Measurements from ENCODE around the gene TXNDC17.
"Not testable (repeated sequence)": the region's sequence is repeated elsewhere in the genome, so short reads cannot be mapped to it uniquely, and the experiment has no call there.

TXNDC17 gene

GRCh38 chr17:6686026-6686425, 45.2 kb downstream of the TXNDC17 start:
- no peak for DNase-seq

- no peak for DNase-seq
Observed at GRCh38 chr17:6688944-6689343, 48.1 kb downstream of the TXNDC17 start.

- DNase-seq = no peak
Observed at GRCh38 chr17:6690641-6691040, 49.8 kb downstream of the TXNDC17 start.

DNA sequence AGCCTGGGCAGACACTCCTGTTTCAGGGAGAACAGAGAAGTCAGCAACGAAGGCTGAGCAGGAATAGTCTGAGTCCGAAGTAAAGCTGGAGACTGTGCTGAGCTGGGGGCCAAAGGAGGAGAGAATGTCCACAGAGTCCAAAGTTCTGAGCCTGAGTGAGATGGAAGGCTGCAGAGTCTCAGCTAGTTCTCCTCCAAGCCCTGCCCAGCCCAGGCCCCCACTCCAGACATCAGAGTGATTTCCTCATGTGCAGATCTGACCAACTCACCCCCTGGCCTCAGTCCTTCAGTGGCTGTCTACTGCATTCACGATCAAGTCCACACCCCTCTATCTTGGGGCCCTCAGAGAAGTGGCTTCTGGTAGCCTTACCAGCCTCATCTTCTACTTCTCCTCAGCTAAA, 50.7 kb downstream of the TXNDC17 start:
- DNase-seq = no peak

DNA sequence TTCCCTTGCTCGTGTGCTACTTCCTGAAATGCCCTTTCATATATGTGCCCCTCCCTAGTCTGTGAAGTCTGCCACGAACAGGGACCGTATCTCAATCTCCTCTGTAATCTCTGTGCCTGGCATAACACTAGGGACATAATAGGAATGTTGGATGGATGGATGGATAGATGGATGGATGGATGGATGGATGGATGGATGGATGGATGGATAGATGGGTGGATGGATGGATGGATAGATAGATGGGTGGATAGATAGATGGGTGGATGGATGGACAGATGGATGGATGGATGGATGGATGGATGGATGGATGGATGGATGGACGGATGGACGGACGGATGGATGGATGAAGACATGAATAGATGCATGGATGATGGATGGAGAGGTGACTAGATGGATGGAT, 51.1 kb downstream of the TXNDC17 start:
- not testable (repeated sequence) for DNase-seq

All from activated CD4-positive, alpha-beta T cell treated with anti-CD3 and anti-CD28 coated beads for 48 hours (primary cell).